Progenitor cell of endocrine pancreas (in vitro differentiated cells): ENCODE results near the gene KDM4B. TPM values are rescaled to one million over a fixed set of nuclear protein-coding genes. Genes with fewer than 3 reads are reported as not detected.

Source experiments
- DNase-seq: peaks from one replicate; pipeline ENCODE4 v3.0.0; 2021; ENCODE audit warnings: low spot score; ENCODE audit not compliant: unreplicated experiment
- H3K27ac Mint-ChIP-seq: 2 replicates; pipeline ENCODE4 v1.8.0; 2021; ENCODE audit warnings: mild to moderate bottlenecking, moderate library complexity, mixed read lengths
- H3K27me3 Mint-ChIP-seq: 2 replicates; pipeline ENCODE4 v1.8.0; 2021; ENCODE audit warnings: mixed read lengths
- H3K36me3 Mint-ChIP-seq: 2 replicates; pipeline ENCODE4 v1.8.0; 2022; ENCODE audit warnings: mixed read lengths; ENCODE audit not compliant: insufficient read depth
- H3K4me1 Mint-ChIP-seq: 2 replicates; pipeline ENCODE4 v1.8.0; 2021; ENCODE audit warnings: low read depth, mixed read lengths
- H3K4me3 Mint-ChIP-seq: 2 replicates; pipeline ENCODE4 v1.8.0; 2021; ENCODE audit warnings: low read depth, mild to moderate bottlenecking, moderate library complexity, mixed read lengths
- H3K9me3 Mint-ChIP-seq: 2 replicates; pipeline ENCODE4 v1.8.0; 2021; ENCODE audit warnings: low read depth, mixed read lengths
- CTCF ChIP-seq: fragments of 200-600 bp; sonication (generic); IDR thresholded peaks from one replicate; pipeline ENCODE4 v1.5.0; 2021; ENCODE audit warnings: antibody characterized with exemption, mild to moderate bottlenecking; ENCODE audit not compliant: unreplicated experiment
- total RNA-seq: library from RNA; stranded (reverse); gene quantifications from 2 replicates; pipeline ENCODE4 v1.2.1, GENCODE V29; 2021

KDM4B gene
- total RNA-seq, 1 donor from 2014 or later = 59.6 TPM

GRCh38 chr19:5006201-5006600, 37.3 kb downstream of the KDM4B start:
- no peak for TF ChIP-seq CTCF
- no peak for DNase-seq
- H3K9me3 Mint-ChIP-seq = peaks cover 12% of the 10 kb centered on the region
- no peak overlapping the region for H3K4me3 Mint-ChIP-seq
- no peaks in the 10 kb centered on the region for H3K27me3 Mint-ChIP-seq
- H3K36me3 Mint-ChIP-seq = peaks cover 23% of the 10 kb centered on the region
- H3K27ac Mint-ChIP-seq = peak overlapping the region; percentile 49
- H3K4me1 Mint-ChIP-seq = peaks cover 3% of the 10 kb centered on the region

- peaks cover 12% of the 10 kb centered on the region for H3K9me3 Mint-ChIP-seq
- peaks cover 3% of the 10 kb centered on the region for H3K4me1 Mint-ChIP-seq
- H3K4me3 Mint-ChIP-seq = no peak overlapping the region
- TF ChIP-seq CTCF = no peak
- peaks cover 17% of the 10 kb centered on the region for H3K36me3 Mint-ChIP-seq
- DNase-seq = no peak
- no peaks in the 10 kb centered on the region for H3K27me3 Mint-ChIP-seq
- no peak overlapping the region for H3K27ac Mint-ChIP-seq
Measured at GRCh38 chr19:5006821-5007220, 37.9 kb downstream of the KDM4B start.

- no peak for TF ChIP-seq CTCF
- Mint-ChIP-seq H3K36me3 (peaks cover 12% of the 10 kb centered on the region), H3K27ac (no peak overlapping the region), H3K4me3 (no peak overlapping the region), H3K4me1 (no peaks in the 10 kb centered on the region), H3K27me3 (no peaks in the 10 kb centered on the region), H3K9me3 (peaks cover 12% of the 10 kb centered on the region)
- no peak for DNase-seq
Measured at GRCh38 chr19:5011476-5012238, 42.7 kb downstream of the KDM4B start.

GRCh38 chr19:5012688-5013457, 44.0 kb downstream of the KDM4B start:
- peak overlapping the region; percentile 81 for H3K27ac Mint-ChIP-seq
- no peak for TF ChIP-seq CTCF
- no peaks in the 10 kb centered on the region for H3K4me1 Mint-ChIP-seq
- H3K36me3 Mint-ChIP-seq = peaks cover 5% of the 10 kb centered on the region
- DNase-seq = no peak
- H3K4me3 Mint-ChIP-seq = no peak overlapping the region
- H3K9me3 Mint-ChIP-seq = peaks cover 5% of the 10 kb centered on the region
- no peaks in the 10 kb centered on the region for H3K27me3 Mint-ChIP-seq

- Mint-ChIP-seq H3K4me3 (no peak overlapping the region), H3K4me1 (no peaks in the 10 kb centered on the region), H3K27me3 (no peaks in the 10 kb centered on the region), H3K27ac (no peak overlapping the region), H3K9me3 (no peaks in the 10 kb centered on the region), H3K36me3 (peaks cover 1% of the 10 kb centered on the region)
- DNase-seq = no peak
- TF ChIP-seq CTCF = no peak
Measured at GRCh38 chr19:5013761-5014160, 44.8 kb downstream of the KDM4B start.
